SH-SY5Y (cell line): ENCODE data around the gene UBE4B.

Source experiments
- GATA2 ChIP-seq: IDR thresholded peaks from 2 replicates; pipeline ENCODE4 v1.6.1; 2011; ENCODE audit warnings: mild to moderate bottlenecking, low read depth, low read length
- GATA3 ChIP-seq: IDR thresholded peaks from 2 replicates; pipeline ENCODE4 v1.6.1; 2011; ENCODE audit warnings: low read depth, mild to moderate bottlenecking, low read length, moderate library complexity

Gene UBE4B

DNA sequence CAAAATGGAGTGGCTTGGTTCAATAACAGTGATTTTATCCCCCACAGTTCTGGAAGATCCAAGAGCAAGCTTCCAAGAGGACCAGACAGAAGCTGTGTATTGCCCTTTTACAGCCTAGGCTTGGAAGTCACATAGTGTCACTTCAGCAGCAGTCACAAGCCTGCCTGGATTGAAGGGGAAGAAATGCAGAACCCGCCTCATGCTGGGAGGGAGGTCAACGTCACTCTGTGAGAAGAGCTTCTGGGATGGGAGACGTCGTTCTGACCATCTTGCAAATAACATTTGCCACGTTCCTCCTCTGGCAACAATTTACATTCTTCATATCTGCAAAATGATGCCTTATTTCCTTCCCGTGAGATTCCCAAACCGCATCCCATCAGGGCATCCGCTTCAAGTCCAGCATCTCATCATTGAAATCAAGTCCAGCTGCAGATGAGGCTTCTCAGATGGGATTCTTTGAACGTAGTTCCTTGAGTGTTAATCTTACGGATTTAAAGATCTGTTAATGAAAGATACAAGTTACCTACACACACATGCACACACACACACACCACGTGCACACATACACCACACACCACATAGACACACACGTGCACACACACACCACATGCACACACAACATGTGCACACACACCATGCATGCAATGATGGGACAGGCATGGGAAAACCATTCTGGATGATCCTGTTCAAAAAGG, 153.7 kb downstream of the UBE4B start:
- TF ChIP-seq GATA3 = no peak
- no peak for TF ChIP-seq GATA2

DNA sequence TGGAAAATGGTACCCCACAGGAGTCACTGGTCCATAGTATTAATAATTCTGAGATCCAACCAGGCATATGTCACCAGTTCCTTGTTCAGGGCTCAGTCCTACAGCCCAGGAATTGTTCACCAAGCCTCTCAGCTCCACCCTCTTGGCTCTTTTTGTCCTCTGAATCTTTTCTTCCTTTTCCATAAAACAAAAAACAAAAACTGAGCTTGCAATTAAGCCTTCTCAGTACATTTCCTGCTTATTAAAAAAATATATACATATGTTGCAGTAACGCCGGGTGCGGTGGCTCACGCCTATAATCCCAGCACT, 154.2 kb downstream of the UBE4B start:
- no peak for TF ChIP-seq GATA3
- no peak for TF ChIP-seq GATA2

DNA sequence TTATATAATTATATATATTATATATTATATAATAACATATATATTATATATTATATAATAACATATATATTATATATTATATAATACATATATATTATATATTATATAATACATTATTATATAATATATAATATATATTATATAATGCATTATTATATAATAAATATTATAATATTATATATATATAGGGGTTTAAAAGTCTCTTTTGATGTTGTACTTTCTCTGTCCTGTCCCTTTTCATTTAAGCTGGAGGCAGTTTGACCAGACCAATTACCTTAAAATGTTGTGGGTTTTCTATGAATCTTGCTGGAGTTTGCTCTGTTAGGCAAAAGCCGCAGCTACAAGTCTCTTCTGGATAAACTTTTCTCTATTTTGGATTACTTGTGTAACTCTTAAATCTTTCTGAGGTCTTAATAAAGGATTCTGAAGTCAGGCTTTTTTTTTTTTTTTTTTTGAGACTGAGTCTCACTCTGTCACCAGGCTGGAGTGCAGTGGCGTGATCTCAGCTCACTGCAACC, 155.4 kb downstream of the UBE4B start:
- TF ChIP-seq GATA3 (no peak), GATA2 (no peak)

DNA sequence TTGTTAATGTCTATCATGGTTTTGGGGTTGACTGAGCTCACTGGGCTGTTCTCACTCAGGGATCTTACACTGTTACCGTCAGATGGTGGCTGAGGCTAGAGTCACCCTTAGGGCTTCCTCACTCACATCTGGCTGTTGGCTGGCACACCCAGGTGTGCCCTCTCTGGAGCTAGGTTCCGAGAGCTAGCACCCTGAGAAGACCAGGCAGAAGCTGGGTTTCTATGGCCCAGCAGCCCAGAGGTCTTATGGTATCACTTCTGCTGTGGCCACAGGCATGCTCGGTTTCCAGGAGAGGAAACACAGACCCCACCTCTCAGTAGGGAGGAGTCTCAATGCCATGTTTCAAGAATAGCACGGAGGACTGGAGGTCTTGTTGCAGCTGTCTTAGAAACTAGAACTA, 156.9 kb downstream of the UBE4B start:
- TF ChIP-seq GATA3 (no peak), GATA2 (no peak)

DNA sequence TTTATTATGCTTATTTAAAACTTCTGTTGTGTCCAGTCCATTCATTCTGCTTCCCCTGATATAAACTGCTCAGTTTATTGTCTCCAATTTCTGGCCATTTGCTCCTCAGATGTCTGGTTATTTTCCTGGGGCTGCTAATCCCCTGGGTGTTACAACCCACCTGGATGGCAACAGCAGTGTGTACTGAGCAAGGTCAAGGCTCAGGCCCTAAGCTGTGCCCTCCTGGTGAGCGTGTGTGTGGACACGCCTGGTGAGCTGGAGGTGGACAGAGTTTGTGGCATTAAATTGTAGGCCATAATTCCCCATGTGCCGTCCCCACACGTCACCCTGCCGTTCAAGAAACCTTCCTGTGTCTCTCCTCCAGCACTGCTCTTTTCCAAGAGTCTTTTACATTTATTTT, 159.5 kb downstream of the UBE4B start:
- TF ChIP-seq GATA3 = no peak
- TF ChIP-seq GATA2 = no peak

DNA sequence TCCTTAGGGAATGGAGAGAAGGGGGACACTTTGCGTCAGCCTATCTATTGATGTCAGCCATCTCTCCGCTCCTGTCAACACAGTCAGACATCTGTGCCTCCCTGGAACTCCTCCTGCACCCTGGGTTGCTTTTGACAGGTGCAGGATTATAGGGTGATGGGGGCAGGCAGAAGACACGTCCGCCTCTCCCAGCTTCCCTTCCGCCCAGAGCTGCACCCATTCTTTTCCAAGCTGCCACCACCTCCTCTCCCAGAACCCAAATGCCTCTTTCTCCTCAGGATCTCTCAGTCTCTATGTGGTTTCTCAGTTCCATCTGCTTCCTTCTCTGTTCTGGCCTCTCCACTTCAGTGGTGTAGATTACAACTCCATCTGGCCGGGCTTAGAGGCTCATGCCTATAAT, 160.5 kb downstream of the UBE4B start:
- TF ChIP-seq GATA2 (no peak), GATA3 (no peak)

DNA sequence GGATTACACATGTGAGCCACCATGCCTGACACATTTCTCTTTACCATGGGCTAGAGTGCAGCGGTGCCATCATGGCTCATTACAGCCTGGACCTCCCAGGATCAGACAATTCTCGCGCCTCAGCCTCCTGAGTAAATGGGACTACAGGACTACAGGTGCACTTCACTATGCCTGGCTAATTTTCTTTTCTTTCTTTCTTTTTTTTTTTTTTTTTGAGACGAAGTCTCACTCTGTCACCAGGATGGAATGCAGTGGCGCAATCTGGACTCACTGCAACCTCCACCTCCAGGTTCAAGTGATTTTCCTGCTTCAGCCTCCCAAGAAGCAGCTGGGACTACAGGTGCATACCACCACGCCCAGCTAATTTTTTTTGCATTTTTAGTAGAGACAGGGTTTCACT, 162.8 kb downstream of the UBE4B start:
- TF ChIP-seq GATA2 = no peak
- no peak for TF ChIP-seq GATA3

DNA sequence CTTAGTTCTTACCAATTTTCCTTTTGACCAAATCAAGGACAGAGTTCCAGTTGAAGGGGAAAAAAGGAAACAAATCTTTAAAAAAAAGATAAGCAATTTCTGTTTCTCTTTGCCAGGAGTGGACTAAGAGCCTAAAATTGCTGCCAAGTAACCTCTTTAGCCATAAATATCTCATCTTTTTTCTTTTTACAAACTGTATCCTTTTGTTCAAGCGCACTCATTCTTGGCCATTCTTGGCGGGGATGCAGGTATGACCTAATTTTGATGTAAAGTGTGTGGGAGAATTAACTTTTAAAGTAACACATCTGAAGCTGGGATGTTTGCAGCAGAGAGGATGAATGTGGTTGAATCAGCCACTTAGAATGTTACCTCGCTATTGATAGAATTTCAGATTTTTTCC, 164.2 kb downstream of the UBE4B start:
- TF ChIP-seq GATA3 (no peak), GATA2 (no peak)

DNA sequence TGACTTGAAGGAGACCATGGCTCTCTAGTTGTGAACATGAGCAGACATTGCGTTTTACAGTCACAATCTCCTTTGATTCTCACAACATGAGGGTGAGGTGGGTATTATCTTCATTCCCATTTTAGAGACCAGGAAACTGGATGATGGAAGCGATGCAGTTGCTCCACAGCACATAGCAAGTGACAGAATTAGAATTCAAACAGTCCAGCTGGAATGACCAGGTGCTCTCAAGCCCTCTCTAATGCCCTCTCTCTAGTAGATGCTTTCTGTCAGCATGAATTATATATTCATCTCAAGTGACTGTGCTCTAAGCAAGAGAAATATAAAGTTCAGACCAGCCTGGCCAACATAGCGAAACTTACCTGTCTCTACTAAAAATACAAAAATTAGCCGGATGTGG, 167.9 kb downstream of the UBE4B start:
- TF ChIP-seq GATA2 (no peak), GATA3 (no peak)

DNA sequence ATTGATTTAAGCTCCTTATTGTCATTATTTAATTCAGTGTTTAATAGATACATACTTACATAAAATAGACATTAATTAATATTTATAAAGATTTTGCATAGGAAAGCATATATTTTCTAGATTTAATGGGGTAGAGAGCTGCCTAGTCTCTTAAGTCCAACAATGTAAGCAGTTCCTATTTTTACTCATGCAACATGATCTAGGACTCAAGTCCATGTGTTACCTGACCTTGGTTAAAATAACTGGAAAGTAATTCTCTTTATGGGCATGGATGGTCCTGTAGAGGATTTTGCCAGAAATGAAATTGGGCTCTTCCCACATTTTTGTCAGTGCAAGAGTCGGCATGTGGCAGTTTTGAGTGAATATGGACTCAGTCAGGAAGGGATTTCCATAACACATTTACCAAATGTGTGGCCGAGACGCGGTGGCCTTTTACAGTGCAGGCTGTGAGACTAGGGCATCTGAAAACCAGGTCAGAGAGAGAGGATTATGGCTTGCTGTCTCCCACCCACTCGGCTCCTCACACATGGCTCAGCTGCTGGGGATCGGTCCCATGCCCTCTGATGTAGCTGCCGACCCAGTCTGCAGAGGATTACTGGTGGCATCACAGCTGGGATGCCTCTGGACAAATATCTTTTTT, 171.4 kb downstream of the UBE4B start:
- TF ChIP-seq GATA3 (no peak), GATA2 (no peak)

DNA sequence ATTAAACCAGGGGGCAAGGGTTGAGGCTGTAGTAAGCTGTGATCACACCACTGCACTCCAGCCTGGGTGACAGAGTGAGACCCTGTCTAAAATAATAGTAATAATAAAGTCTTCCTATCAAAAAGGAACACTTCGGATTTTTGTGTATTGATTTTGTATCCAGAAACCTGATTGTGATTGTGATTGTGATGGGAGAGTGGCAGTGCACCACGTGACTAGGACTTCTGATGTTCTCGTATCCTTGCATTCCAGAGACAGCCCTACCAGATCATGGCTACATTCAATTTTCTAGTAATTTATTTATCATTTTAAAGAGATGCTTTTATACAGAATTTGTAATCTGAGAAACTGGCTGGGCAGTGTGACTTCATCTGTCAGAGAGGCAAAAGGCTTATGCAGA, 175.1 kb downstream of the UBE4B start:
- TF ChIP-seq GATA3 (no peak), GATA2 (no peak)

DNA sequence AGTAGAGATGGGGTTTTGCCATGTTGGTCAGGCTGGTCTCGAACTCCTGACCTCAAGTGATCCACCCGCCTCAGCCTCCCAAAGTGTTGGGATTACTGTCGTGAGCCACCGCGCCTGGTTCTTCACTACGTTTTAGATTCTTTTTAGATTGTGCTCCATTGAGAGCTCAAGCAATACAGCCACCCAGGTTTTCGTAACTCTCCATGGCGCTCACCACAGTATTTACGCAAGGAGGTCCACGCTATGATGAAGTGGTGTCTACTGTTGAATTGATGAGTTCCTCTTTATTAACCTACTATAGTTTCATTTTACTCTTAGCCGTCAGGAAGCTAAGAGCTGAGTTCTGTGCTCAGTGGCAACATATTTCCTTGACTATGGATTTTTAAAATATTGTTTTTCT, 175.8 kb downstream of the UBE4B start:
- TF ChIP-seq GATA2 (no peak), GATA3 (no peak)

DNA sequence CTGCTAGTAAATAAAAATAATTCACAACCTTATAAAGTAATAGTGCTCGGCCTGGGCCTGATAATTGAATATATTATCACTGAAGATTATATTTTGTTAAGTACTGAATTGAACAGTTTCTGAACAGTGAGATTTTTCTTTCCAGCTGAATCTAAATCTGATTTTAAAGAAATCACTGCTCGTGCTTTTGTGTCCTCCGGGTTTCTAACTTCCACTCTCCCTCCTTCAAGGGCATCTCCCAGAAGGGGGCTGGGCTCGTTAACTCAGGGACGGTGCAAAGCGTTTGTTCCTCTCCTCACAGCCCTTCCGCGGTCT, 176.8 kb downstream of the UBE4B start:
- TF ChIP-seq GATA2 = no peak
- no peak for TF ChIP-seq GATA3

DNA sequence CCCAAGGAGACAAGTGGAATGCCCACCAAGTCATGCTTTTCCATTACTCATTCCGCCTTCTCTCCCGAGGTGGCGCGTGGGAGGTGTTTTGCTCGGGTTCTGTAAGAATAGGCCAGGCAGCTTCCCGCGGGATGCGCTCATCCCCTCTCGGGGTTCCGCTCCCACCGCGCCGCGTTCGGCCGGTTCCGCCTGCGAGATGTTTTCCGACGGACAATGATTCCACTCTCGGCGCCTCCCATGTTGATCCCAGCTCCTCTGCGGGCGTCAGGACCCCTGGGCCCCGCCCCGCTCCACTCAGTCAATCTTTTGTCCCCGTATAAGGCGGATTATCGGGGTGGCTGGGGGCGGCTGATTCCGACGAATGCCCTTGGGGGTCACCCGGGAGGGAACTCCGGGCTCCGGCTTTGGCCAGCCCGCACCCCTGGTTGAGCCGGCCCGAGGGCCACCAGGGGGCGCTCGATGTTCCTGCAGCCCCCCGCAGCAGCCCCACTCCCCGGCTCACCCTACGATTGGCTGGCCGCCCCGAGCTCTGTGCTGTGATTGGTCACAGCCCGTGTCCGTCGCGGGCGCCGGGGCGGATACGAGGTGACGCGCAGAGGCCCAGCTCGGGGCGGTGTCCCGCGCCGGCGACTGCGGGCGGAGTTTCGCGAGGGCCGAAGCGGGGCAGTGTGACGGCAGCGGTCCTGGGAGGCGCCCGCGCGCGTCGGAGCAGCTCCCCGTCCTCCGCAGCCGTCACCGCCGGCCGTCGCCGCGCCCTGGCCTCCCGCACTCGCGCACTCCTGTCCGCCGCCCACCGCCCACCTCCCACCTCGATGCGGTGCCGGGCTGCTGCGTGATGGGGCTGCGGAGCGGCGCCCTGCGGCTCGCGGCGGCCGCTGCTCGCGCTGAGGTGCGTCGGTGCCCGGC, 177.4 kb downstream of the UBE4B start, which contains the start of gene KIF1B:
Gene KIF1B (plus strand): TSS at position 666 of the 906 bp plus-strand sequence. CDS start 21,759 bp downstream, outside the sequence.
- no peak for TF ChIP-seq GATA2
- TF ChIP-seq GATA3 = no peak
